ENCODE data around the gene IGF2R.
"Not testable (repeated sequence)": the region's sequence is repeated elsewhere in the genome, so short reads cannot be mapped to it uniquely, and the experiment has no call there.

Gene IGF2R

DNA sequence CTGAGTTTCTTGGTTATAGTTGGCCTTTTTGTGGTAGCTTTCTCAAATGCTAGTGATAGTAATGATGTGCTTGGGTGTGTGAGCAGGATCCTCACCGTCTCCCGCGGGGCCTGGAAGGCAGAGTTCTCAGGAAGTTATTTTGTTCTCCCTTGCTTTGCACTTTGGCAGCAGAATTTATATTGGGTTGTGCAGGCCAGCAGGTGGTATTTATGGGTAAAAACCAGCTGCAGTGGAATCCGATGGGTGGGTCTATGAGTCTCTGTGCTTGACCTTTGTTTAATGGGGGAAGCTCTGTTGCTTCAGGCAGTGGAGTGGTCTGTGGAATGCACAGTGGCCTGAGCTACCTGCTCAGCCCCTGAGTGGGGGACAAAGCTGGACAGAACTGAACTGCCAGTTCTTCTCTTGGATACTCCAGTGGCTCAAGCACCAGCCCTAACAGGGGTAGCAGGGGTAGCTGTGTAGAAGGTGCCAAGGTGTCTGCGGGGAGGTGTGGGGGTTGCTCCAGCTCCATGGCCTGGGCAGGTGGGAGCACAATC, 27.3 kb downstream of the IGF2R start:
- no peak overlapping the region for H3K4me3 ChIP-seq (ENCODE audit: low read depth, low read length)
- TF ChIP-seq, protein P1, sequence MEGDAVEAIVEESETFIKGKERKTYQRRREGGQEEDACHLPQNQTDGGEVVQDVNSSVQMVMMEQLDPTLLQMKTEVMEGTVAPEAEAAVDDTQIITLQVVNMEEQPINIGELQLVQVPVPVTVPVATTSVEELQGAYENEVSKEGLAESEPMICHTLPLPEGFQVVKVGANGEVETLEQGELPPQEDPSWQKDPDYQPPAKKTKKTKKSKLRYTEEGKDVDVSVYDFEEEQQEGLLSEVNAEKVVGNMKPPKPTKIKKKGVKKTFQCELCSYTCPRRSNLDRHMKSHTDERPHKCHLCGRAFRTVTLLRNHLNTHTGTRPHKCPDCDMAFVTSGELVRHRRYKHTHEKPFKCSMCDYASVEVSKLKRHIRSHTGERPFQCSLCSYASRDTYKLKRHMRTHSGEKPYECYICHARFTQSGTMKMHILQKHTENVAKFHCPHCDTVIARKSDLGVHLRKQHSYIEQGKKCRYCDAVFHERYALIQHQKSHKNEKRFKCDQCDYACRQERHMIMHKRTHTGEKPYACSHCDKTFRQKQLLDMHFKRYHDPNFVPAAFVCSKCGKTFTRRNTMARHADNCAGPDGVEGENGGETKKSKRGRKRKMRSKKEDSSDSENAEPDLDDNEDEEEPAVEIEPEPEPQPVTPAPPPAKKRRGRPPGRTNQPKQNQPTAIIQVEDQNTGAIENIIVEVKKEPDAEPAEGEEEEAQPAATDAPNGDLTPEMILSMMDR (IDR thresholded peaks at IDR 0.05; ENCODE audit: insufficient read depth, low read depth, low read length, missing control alignments), result no peak
- no peak for DNase-seq (ENCODE audit: low read depth)

DNA sequence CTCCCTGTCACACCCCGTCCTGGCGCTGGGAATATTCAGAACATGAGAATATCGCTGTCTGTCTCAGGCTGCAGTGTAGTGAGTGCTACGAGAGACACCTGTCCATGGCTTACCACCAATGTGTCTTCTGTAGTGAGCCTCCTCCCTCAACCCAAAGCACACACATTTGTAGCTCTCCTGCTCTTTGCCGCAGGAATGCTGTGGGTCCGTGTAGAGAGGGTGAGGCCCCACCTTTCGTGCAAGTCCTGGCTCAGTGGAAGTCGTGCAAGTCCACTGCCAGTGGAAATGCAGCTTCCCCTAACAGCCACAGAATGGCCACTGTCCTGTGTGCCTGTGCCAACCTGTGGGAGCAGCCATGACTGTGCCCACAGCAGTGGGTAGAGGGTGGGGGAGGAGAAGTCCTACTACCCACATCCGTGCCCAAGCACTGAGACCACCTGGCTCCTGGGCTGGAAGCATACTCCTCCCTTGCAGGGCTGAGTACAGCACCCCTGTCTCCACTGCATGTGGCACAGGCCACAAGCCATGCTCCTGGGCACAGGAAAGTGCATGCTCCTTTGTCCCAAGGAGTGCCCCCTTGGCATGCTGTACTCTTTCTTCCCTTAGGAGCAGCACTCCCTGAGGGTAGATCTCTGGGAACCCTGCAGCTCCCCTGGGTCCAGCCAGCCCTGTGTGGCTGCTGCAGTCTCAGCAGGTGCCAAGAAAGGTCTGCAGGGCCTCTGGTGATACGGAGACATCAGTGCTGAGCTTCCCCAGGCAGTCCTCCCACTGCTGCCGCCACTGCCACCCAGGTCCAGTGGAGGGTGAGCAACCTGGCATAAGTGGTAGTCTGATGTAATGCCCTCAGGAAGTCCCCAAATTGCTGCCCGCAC, 28.0 kb downstream of the IGF2R start:
- no peak for DNase-seq (ENCODE audit: low read depth)
- TF ChIP-seq, protein P1 (IDR thresholded peaks at IDR 0.05; ENCODE audit: insufficient read depth, low read depth, low read length, missing control alignments), result no peak
- H3K4me3 ChIP-seq (ENCODE audit: low read depth, low read length), result no peak overlapping the region

DNA sequence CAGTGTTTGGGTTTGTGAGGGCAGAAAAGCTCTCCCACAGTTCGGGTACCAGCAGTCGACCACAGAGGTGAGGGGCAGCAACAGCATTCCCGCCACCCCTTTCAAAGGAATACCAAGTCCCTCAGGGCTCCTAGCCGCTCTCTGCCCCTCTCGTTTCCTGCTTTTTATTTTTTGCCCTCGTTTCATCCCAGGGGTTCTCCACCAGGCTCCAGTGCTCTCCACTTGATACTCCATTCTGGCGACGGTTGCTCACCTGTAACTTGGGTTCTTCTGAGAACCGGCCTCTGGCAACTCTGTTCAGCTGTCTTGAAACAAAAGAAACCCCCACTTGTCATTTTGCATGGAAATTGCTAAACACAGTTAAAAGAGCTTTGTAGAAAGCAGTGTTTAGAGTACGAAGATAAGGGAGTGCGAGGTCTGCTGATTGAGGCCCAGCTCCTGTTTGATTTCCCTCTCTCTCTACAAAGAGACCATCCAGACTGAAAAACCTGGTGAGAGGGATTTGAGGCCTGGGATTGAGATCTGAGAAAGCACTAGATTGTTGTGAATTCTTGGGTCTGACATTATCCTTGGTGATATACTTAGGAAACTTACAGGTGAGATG, 28.7 kb downstream of the IGF2R start:
- TF ChIP-seq, protein P1 (IDR thresholded peaks at IDR 0.05; ENCODE audit: insufficient read depth, low read depth, low read length, missing control alignments), result no peak
- H3K4me3 ChIP-seq (ENCODE audit: low read depth, low read length), result no peak overlapping the region
- no peak for DNase-seq (ENCODE audit: low read depth)

DNA sequence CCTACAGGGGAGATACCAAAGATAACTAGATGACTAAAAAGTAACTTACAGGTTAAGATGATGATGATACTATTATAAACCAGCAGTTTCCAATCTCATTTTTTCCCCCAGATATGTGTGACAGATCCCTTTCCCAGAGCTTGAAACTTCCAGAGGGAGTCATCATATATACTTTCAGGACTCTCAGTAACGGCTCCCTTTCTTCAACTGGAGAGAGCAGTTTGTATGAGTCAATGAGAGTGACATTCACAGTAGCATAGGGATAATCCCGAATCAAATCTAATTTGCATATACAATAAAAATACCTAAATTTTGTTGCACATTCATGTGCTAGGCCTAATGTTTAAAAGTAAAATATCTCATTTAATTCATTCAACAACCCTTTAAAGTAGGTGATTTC, 29.7 kb downstream of the IGF2R start:
- TF ChIP-seq, protein P1 (IDR thresholded peaks at IDR 0.05; ENCODE audit: insufficient read depth, low read depth, low read length, missing control alignments), result no peak
- DNase-seq (ENCODE audit: low read depth), result no peak
- H3K4me3 ChIP-seq (ENCODE audit: low read depth, low read length), result no peak overlapping the region

DNA sequence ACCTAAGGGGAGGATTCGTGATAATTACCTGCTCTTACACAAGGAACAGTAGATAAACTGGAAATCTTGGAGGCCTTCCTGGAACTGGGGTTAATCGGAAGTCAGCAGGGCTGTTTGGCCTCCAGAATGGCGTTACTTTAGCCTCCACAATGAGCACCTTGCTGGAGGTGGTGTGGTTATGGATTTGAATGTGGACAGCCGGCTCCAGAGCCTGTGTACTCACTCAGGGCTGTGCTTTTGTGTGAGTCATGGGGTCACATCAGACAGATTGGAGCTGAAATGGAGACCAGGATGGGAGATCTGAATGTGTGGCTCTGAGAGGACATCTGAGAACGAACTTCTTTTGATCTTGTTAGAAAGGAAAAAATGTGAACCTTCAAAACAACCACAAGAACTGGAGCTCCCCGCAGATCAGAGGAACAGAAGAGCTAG, 30.4 kb downstream of the IGF2R start:
- TF ChIP-seq, protein P1 (IDR thresholded peaks at IDR 0.05; ENCODE audit: insufficient read depth, low read depth, low read length, missing control alignments), result no peak
- no peak for DNase-seq (ENCODE audit: low read depth)

DNA sequence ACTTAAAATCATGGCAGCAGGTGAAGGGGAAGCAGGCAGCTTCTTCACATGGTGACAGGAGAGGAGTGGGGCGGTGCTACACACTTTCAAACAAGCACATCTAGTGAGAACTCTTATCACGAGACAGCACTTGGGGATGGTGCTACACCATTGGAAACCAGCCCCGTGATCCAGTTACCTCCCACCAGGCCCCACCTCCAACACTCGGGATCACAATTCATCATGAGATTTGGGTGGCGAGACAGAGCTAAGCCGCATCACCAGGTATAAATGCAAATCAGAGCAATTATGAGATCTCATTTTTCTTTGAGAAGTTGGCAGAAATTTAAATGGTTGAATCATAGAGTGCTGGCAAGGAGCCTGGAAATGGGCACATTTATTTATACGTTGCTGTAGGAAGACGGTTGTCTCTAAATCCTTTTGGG, 31.4 kb downstream of the IGF2R start:
- no peak for DNase-seq (ENCODE audit: low read depth)
- TF ChIP-seq, protein P1 (IDR thresholded peaks at IDR 0.05; ENCODE audit: insufficient read depth, low read depth, low read length, missing control alignments), result no peak
- no peak overlapping the region for H3K4me3 ChIP-seq (ENCODE audit: low read depth, low read length)

More for the DNA sequence above, 30.4 kb downstream of the IGF2R start:
- H3K4me3 ChIP-seq (ENCODE audit: low read depth, low read length), result no peak overlapping the region

DNA sequence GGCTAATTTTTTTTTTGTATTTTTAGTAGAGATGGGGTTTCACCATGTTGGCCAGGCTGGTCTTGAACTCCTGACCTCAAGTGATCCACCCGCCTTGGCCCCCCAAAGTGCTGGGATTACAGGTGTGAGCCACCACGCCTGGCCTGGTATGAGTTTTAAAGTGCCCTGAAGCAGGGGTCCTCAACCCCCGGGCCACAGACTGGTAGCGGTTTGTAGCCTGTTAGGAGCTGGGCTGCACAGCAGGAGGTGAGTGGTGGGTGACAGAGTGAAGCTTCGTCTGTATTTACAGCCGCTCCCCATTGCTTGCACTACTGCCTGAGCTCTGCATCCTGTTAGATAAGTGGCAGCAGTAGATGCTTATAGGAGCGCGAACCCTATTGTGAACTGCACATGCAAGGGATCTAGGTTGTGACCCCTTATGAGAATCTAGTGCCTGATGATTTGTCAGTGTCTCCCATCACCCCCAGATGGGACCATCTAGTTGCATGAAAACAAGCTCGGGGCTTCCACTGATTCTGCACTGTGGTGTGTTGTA, 32.1 kb downstream of the IGF2R start:
- H3K4me3 ChIP-seq (ENCODE audit: low read depth, low read length); DNase-seq (ENCODE audit: low read depth): not testable (repeated sequence)

Measured in GM12865 (cell line).